Measurements from ENCODE around the gene BANP.
"Not testable (repeated sequence)": the region's sequence is repeated elsewhere in the genome, so short reads cannot be mapped to it uniquely, and the experiment has no call there.

BANP gene

GRCh38 chr16:88098731-88099562 is 147.7 kb downstream of the BANP start:
- H3K36me3 ChIP-seq (ENCODE audit: control insufficient read depth, insufficient read depth, low read length); H3K27me3 ChIP-seq (ENCODE audit: control insufficient read depth, insufficient read depth, low read length); H3K27ac ChIP-seq (ENCODE audit: low read depth, low read length); H3K9ac ChIP-seq (ENCODE audit: low read length); H3K4me1 ChIP-seq (ENCODE audit: control insufficient read depth, insufficient read depth, low read length); H3K4me3 ChIP-seq (ENCODE audit: low read length): not testable (repeated sequence)

GRCh38 chr16:88099563-88099890 is 148.3 kb downstream of the BANP start:
- Histone ChIP-seq H3K27me3 (ENCODE audit: control insufficient read depth, insufficient read depth, low read length) (no peaks in the 10 kb centered on the region), H3K9ac (ENCODE audit: low read length) (no peak overlapping the region), H3K4me3 (ENCODE audit: low read length) (no peak overlapping the region), H3K4me1 (ENCODE audit: control insufficient read depth, insufficient read depth, low read length) (no peaks in the 10 kb centered on the region), H3K36me3 (ENCODE audit: control insufficient read depth, insufficient read depth, low read length) (no peaks in the 10 kb centered on the region), H3K27ac (ENCODE audit: low read depth, low read length) (no peak overlapping the region)

GRCh38 chr16:88099956-88100355 is 148.7 kb downstream of the BANP start:
- not testable (repeated sequence) for H3K27ac ChIP-seq (ENCODE audit: low read depth, low read length); H3K9ac ChIP-seq (ENCODE audit: low read length); H3K36me3 ChIP-seq (ENCODE audit: control insufficient read depth, insufficient read depth, low read length); H3K4me1 ChIP-seq (ENCODE audit: control insufficient read depth, insufficient read depth, low read length); H3K4me3 ChIP-seq (ENCODE audit: low read length); H3K27me3 ChIP-seq (ENCODE audit: control insufficient read depth, insufficient read depth, low read length)

- H3K4me1 ChIP-seq (ENCODE audit: control insufficient read depth, insufficient read depth, low read length); H3K27ac ChIP-seq (ENCODE audit: low read depth, low read length); H3K27me3 ChIP-seq (ENCODE audit: control insufficient read depth, insufficient read depth, low read length); H3K9ac ChIP-seq (ENCODE audit: low read length); H3K4me3 ChIP-seq (ENCODE audit: low read length); H3K36me3 ChIP-seq (ENCODE audit: control insufficient read depth, insufficient read depth, low read length): not testable (repeated sequence)
Measured at GRCh38 chr16:88100801-88101622, 149.8 kb downstream of the BANP start.

GRCh38 chr16:88101623-88102105 is 150.4 kb downstream of the BANP start:
- H3K9ac ChIP-seq (ENCODE audit: low read length); H3K36me3 ChIP-seq (ENCODE audit: control insufficient read depth, insufficient read depth, low read length); H3K4me3 ChIP-seq (ENCODE audit: low read length); H3K27me3 ChIP-seq (ENCODE audit: control insufficient read depth, insufficient read depth, low read length); H3K27ac ChIP-seq (ENCODE audit: low read depth, low read length); H3K4me1 ChIP-seq (ENCODE audit: control insufficient read depth, insufficient read depth, low read length): not testable (repeated sequence)

- Histone ChIP-seq H3K27ac (ENCODE audit: low read depth, low read length) (no peak overlapping the region), H3K27me3 (ENCODE audit: control insufficient read depth, insufficient read depth, low read length) (no peaks in the 10 kb centered on the region), H3K4me1 (ENCODE audit: control insufficient read depth, insufficient read depth, low read length) (no peaks in the 10 kb centered on the region), H3K4me3 (ENCODE audit: low read length) (no peak overlapping the region), H3K36me3 (ENCODE audit: control insufficient read depth, insufficient read depth, low read length) (no peaks in the 10 kb centered on the region), H3K9ac (ENCODE audit: low read length) (no peak overlapping the region)
Measured at GRCh38 chr16:88102597-88102996, 151.4 kb downstream of the BANP start.

- H3K4me1 ChIP-seq (ENCODE audit: control insufficient read depth, insufficient read depth, low read length): no peaks in the 10 kb centered on the region
- H3K27me3 ChIP-seq (ENCODE audit: control insufficient read depth, insufficient read depth, low read length): no peaks in the 10 kb centered on the region
Measured at GRCh38 chr16:88103011-88103410, 151.8 kb downstream of the BANP start.

GRCh38 chr16:88103581-88104188 is 152.5 kb downstream of the BANP start:
- Histone ChIP-seq H3K9ac (ENCODE audit: low read length) (no peak overlapping the region), H3K27ac (ENCODE audit: low read depth, low read length) (no peak overlapping the region), H3K27me3 (ENCODE audit: control insufficient read depth, insufficient read depth, low read length) (no peaks in the 10 kb centered on the region), H3K36me3 (ENCODE audit: control insufficient read depth, insufficient read depth, low read length) (no peaks in the 10 kb centered on the region), H3K4me3 (ENCODE audit: low read length) (no peak overlapping the region), H3K4me1 (ENCODE audit: control insufficient read depth, insufficient read depth, low read length) (no peaks in the 10 kb centered on the region)

More at GRCh38 chr16:88103011-88103410, 151.8 kb downstream of the BANP start:
- Histone ChIP-seq H3K27ac (ENCODE audit: low read depth, low read length) (no peak overlapping the region), H3K36me3 (ENCODE audit: control insufficient read depth, insufficient read depth, low read length) (no peaks in the 10 kb centered on the region), H3K9ac (ENCODE audit: low read length) (no peak overlapping the region), H3K4me3 (ENCODE audit: low read length) (no peak overlapping the region)

- not testable (repeated sequence) for H3K4me3 ChIP-seq (ENCODE audit: low read length); H3K27me3 ChIP-seq (ENCODE audit: control insufficient read depth, insufficient read depth, low read length); H3K36me3 ChIP-seq (ENCODE audit: control insufficient read depth, insufficient read depth, low read length); H3K27ac ChIP-seq (ENCODE audit: low read depth, low read length); H3K9ac ChIP-seq (ENCODE audit: low read length); H3K4me1 ChIP-seq (ENCODE audit: control insufficient read depth, insufficient read depth, low read length)
Measured at GRCh38 chr16:88104363-88104762, 153.1 kb downstream of the BANP start.

- H3K4me1 ChIP-seq (ENCODE audit: control insufficient read depth, insufficient read depth, low read length); H3K36me3 ChIP-seq (ENCODE audit: control insufficient read depth, insufficient read depth, low read length); H3K27me3 ChIP-seq (ENCODE audit: control insufficient read depth, insufficient read depth, low read length); H3K9ac ChIP-seq (ENCODE audit: low read length); H3K4me3 ChIP-seq (ENCODE audit: low read length); H3K27ac ChIP-seq (ENCODE audit: low read depth, low read length): not testable (repeated sequence)
Measured at GRCh38 chr16:88105574-88106140, 154.4 kb downstream of the BANP start.

GRCh38 chr16:88106566-88106965 is 155.3 kb downstream of the BANP start:
- not testable (repeated sequence) for H3K4me1 ChIP-seq (ENCODE audit: control insufficient read depth, insufficient read depth, low read length); H3K27me3 ChIP-seq (ENCODE audit: control insufficient read depth, insufficient read depth, low read length); H3K36me3 ChIP-seq (ENCODE audit: control insufficient read depth, insufficient read depth, low read length); H3K27ac ChIP-seq (ENCODE audit: low read depth, low read length); H3K4me3 ChIP-seq (ENCODE audit: low read length); H3K9ac ChIP-seq (ENCODE audit: low read length)

- H3K4me1 ChIP-seq (ENCODE audit: control insufficient read depth, insufficient read depth, low read length): no peaks in the 10 kb centered on the region
- H3K4me3 ChIP-seq (ENCODE audit: low read length): no peak overlapping the region
- H3K9ac ChIP-seq (ENCODE audit: low read length): no peak overlapping the region
- H3K27me3 ChIP-seq (ENCODE audit: control insufficient read depth, insufficient read depth, low read length): no peaks in the 10 kb centered on the region
- H3K27ac ChIP-seq (ENCODE audit: low read depth, low read length): no peak overlapping the region
- H3K36me3 ChIP-seq (ENCODE audit: control insufficient read depth, insufficient read depth, low read length): no peaks in the 10 kb centered on the region
Measured at GRCh38 chr16:88108762-88109161, 157.5 kb downstream of the BANP start.

Data from rectal smooth muscle tissue (tissue), 1 donor.